BJ (cell line): ENCODE data around the gene DOCK11. TPM values are rescaled to one million over a fixed set of nuclear protein-coding genes. Genes with fewer than 3 reads are reported as not detected.
A peak's percentile ranks its signal among the peaks of the same experiment; 100 is the strongest.
"Not testable (repeated sequence)": the region's sequence is repeated elsewhere in the genome, so short reads cannot be mapped to it uniquely, and the experiment has no call there.

Experiments used
- CTCF ChIA-PET: fragments of 350-600 bp; formaldehyde crosslinking; extraction: SDS; loops from one replicate; lab custom pipeline; 2021; ENCODE audit warnings: antibody characterized with exemption, inconsistent platforms; lab: Yijun Ruan, JAX
- POLR2A ChIA-PET: fragments of 300-600 bp; sonication (Branson Sonifier 250); formaldehyde crosslinking; extraction: SDS; loops from one replicate; lab custom pipeline; 2021; ENCODE audit warnings: antibody characterized with exemption; lab: Charles Lee
- DNase-seq: peaks from one replicate; pipeline ENCODE4 v3.0.0-alpha.2; 2011; ENCODE audit warnings: low read depth
- H3K27me3 ChIP-seq: 2 replicates; pipeline ENCODE4 v1.6.0; 2011; ENCODE audit warnings: low read length; ENCODE audit not compliant: control insufficient read depth, insufficient read depth
- H3K36me3 ChIP-seq: 2 replicates; pipeline ENCODE4 v1.5.1; 2011; ENCODE audit warnings: low read length; ENCODE audit not compliant: control insufficient read depth, insufficient read depth
- H3K4me3 ChIP-seq: 2 replicates; pipeline ENCODE4 v1.5.1; 2011; ENCODE audit warnings: low read depth, mild to moderate bottlenecking, control low read depth, low read length
- polyA plus RNA-seq: library from polyadenylated mRNA; depleted of rRNA; stranded (reverse); fragments of >200 nt; gene quantifications from 2 replicates; pipeline ENCODE4 v1.2.3, GENCODE V29; 2011; rRNA removed
- small RNA-seq: library from RNA; depleted of rRNA; stranded (forward); fragments of <200 nt; gene quantifications from one replicate; pipeline ENCODE3, GENCODE V24; 2012; ENCODE audit warnings: low replicate concordance, low read depth; ENCODE audit not compliant: insufficient read length
- TF ChIP-seq, protein P1 (sequence below): IDR thresholded peaks from 2 replicates; pipeline ENCODE4 v1.5.1; 2011; ENCODE audit warnings: low read depth, mild to moderate bottlenecking, control low read depth, inconsistent platforms, low read length, moderate library complexity; ENCODE audit not compliant: insufficient read depth

Gene DOCK11
- polyA plus RNA-seq, 1 experiment, result 10.3 TPM

DNA sequence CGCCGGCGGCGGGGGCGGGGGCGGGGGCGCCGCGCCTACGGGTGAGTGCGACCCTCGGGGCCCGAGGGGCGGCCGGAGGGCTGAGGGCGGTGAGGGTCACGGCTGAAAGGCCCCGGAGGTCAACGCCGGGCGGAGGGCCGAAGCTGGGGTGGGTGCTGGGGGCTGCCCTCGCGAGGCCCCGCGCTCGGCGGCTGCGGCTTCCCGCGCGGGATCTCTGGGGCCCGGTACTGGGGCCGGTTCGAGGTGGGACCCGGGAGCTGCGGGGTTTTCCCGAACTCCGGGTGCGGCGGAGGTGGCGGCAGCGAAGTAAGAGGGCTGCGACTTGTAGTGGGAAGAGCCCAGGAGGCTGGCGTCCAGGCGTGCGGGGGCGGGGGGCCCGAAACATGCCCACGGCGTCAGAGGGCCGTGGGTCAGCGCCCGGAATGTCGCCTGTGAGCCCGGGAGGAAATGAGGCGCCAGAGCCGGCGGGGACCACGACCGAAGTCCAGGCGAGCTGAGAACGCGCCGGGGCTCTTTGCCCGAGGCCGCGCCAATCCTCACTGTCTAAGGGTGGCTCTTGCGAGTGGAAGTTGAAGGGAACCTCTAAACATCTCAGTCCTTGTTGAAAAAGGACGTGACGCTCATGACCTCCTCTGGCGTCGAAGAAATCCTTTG lies 232.2 kb downstream of the DOCK11 start:
- Histone ChIP-seq H3K36me3 (no peaks in the 10 kb centered on the region), H3K4me3 (peak overlapping the region; percentile 63), H3K27me3 (no peaks in the 10 kb centered on the region)
- ChIA-PET POLR2A (no interaction called here), CTCF (no interaction called here)
- DNase-seq, result no peak
- TF ChIP-seq, protein P1, sequence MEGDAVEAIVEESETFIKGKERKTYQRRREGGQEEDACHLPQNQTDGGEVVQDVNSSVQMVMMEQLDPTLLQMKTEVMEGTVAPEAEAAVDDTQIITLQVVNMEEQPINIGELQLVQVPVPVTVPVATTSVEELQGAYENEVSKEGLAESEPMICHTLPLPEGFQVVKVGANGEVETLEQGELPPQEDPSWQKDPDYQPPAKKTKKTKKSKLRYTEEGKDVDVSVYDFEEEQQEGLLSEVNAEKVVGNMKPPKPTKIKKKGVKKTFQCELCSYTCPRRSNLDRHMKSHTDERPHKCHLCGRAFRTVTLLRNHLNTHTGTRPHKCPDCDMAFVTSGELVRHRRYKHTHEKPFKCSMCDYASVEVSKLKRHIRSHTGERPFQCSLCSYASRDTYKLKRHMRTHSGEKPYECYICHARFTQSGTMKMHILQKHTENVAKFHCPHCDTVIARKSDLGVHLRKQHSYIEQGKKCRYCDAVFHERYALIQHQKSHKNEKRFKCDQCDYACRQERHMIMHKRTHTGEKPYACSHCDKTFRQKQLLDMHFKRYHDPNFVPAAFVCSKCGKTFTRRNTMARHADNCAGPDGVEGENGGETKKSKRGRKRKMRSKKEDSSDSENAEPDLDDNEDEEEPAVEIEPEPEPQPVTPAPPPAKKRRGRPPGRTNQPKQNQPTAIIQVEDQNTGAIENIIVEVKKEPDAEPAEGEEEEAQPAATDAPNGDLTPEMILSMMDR, result no peak

DNA sequence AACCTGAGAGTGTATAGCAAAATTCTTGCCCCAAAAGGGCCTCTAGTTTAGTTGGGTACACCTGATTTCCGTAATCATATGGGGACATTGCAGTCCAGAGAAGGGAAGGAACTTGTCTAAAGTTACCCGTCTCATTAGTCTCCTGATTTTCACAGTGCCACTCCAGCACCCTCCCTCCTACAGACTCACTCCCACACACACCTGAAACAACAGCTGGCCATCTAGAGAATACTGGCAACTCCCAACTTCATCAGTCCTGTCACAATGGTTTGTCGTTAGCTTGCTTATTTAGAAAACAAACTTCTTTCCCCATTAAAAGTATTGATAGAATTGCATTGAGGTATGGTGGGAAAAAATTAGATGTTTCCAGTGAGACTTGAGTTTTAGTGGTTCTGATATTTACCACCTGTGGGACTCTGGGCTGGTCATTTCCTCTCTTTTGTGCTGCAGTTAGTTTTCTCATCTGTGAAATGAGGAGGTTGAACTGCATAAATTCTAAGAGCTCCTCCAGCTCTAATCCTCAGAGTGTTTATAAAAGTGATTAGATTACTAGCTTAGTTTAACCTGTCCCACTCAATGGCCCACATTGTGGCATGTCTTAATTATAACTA lies 233.5 kb downstream of the DOCK11 start:
- Histone ChIP-seq H3K27me3 (no peaks in the 10 kb centered on the region), H3K4me3 (no peak overlapping the region), H3K36me3 (no peaks in the 10 kb centered on the region)
- POLR2A ChIA-PET, result no interaction called here
- CTCF ChIA-PET, result interaction anchor here (0.9 kb wide), 1 partner anchor 84 kb away, joined by 3 read pairs; no protein-coding TSS in a partner anchor
- TF ChIP-seq, protein P1, result no peak
- DNase-seq, result no peak

DNA sequence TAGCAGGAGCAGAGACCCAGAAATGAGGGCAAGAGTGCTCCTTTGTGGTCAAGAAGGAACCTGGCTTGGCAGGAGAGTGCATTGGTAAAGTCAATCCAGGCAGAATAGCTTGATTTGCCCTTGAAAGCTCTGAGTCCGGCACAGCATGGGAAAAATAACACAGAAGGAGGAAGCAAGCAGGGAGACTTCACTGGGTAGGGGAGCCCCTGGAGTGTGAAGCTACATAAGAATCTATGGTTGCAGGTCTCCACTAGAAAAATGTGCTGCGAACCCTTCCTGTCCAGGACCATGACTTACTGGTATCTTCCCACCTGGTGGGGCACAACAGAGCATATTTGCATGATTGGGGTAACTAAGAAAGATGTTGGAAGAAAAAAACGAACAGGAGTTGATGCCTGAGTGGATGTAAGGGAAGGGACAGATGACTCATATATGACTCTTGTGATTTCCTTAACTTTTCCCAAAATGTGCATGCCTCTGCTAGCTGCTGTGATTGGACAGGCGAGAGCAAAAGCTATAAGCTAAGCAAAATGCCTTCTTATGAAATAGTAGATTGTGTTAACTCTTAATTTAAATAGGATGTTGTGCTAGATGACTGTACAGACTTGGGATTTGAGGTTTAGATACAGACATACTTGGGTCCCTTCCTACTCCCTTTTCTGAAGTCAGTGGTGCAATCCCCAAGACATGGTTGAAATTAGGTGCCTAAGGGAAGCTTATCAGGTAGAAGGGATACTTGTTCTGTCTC lies 235.1 kb downstream of the DOCK11 start:
- CTCF ChIA-PET, result no interaction called here
- no peaks in the 10 kb centered on the region for H3K27me3 ChIP-seq
- TF ChIP-seq, protein P1, result no peak
- H3K4me3 ChIP-seq, result no peak overlapping the region
- no peak for DNase-seq
- POLR2A ChIA-PET, result no interaction called here
- H3K36me3 ChIP-seq, result no peaks in the 10 kb centered on the region

DNA sequence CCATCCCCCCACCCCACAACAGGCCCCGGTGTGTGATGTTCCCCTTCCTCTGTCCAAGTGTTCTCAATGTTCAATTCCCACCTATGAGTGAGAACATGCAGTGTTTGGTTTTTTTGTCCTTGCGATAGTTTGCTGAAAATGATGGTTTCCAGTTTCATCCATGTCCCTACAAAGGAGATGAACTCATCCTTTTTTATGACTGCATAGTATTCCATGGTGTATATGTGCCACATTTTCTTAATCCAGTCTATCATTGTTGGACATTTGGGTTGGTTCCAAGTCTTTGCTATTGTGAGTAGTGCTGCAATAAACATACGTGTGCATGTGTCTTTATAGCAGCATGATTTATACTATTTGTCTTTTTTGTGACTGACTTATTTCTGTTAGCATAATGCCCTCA lies 236.9 kb downstream of the DOCK11 start:
- POLR2A ChIA-PET, H3K36me3 ChIP-seq, DNase-seq, H3K27me3 ChIP-seq, CTCF ChIA-PET, H3K4me3 ChIP-seq: not testable (repeated sequence)

DNA sequence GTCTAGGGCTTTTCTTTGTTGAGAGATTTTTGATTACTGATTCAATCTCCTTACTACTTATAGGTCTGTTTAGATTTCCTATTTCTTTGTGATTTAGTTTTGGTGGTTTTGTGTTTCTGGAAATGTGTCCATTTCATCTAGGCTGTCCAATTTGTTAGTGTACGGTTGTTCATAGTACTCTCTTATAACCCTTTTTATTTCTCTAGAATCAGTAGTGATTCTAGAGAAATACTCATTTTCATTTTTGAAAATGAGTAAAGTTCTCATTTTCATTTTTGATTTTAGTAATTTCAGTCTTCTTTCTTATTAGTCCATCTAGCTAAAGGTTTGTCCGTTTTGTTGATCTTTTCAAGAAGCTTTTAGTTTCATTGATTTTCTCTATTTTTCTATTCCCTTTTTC lies 239.3 kb downstream of the DOCK11 start:
- no peak for DNase-seq
- no peak overlapping the region for H3K4me3 ChIP-seq
- TF ChIP-seq, protein P1, result no peak
- CTCF ChIA-PET, result no interaction called here
- POLR2A ChIA-PET, result no interaction called here
- H3K27me3 ChIP-seq, result no peaks in the 10 kb centered on the region
- no peaks in the 10 kb centered on the region for H3K36me3 ChIP-seq

Small RNA genes within 50 kb of the gene (small RNA-seq; reads per million reads assigned to genes)
- gene RF00019, result not detected

Other genes starting within 250 kb of the DOCK11 start
- gene WDR44, start 149.7 kb upstream of the DOCK11 start, polyA plus RNA-seq, result 7.5 and 13.3 TPM in 2 replicates
- 27.7 and 51.5 TPM in 2 replicates for gene IL13RA1, start 231.8 kb downstream of the DOCK11 start, polyA plus RNA-seq